B cell (primary cell): ENCODE data around the gene FLII. TPM values are rescaled to one million over a fixed set of nuclear protein-coding genes. Genes with fewer than 3 reads are reported as not detected.

Experiments used
- ATAC-seq: fragments of 200-7000 bp; cut with Tn5 transposase; one replicate; pipeline ENCODE4 v1.10.0; 2021; ENCODE audit warnings: low read depth, mild to moderate bottlenecking, moderate number of reproducible peaks, moderate library complexity
- CTCF ChIA-PET: fragments of 350-600 bp; sonication (Branson Sonifier 250); formaldehyde crosslinking; loops from one replicate; lab custom pipeline; 2021; ENCODE audit warnings: antibody characterized with exemption, inconsistent platforms; lab: Charles Lee
- POLR2A ChIA-PET: fragments of 350-600 bp; sonication (Branson Sonifier 250); formaldehyde crosslinking; loops from one replicate; lab custom pipeline; 2021; ENCODE audit warnings: antibody characterized with exemption; lab: Charles Lee
- DNase-seq: peaks from one replicate; pipeline ENCODE4 v3.0.0; 2013
- H2AFZ ChIP-seq: 2 replicates; pipeline ENCODE4 v1.6.1; 2012; ENCODE audit warnings: mild to moderate bottlenecking, low read depth, low read length; ENCODE audit not compliant: insufficient read depth, poor library complexity, severe bottlenecking
- H3K27ac ChIP-seq, 2 donors: 1 replicate in 1 of 2; 2 replicates in 1 of 2; pipeline ENCODE4 v1.5.1; 2012 to 2013; ENCODE audit warnings: low read length in 2 of 2, mild to moderate bottlenecking in 2 of 2, moderate library complexity in 1 of 2
- H3K27me3 ChIP-seq, 4 experiments: fragments of 200-600 bp in 1 of 4; sonication (generic) in 1 of 4; replicated peaks in 1 of 4; 1 replicate in 2 of 4; 2 replicates in 2 of 4; pipeline versions ENCODE4 v1.6.1 to v1.7.0; 2013 to 2016; ENCODE audit warnings: low read length in 3 of 4, mild to moderate bottlenecking in 2 of 4, mixed read lengths in 1 of 4, moderate library complexity in 1 of 4; ENCODE audit not compliant: insufficient read depth in 4 of 4, control insufficient read depth in 3 of 4; ENCODE audit errors: control extremely low read depth in 1 of 4
- H3K36me3 ChIP-seq, 2 experiments: replicated peaks in 1 of 2; 1 replicate in 1 of 2; 2 replicates in 1 of 2; pipeline versions ENCODE4 v1.6.1 to v1.7.1; 2013; ENCODE audit warnings: low read length in 1 of 2; ENCODE audit not compliant: insufficient read depth in 2 of 2, control insufficient read depth in 1 of 2; ENCODE audit errors: control extremely low read depth in 1 of 2, extremely low read depth in 1 of 2
- H3K4me1 ChIP-seq, 2 donors: fragments of 200-600 bp in 1 of 2; sonication (generic) in 1 of 2; 1 replicate in 1 of 2; 2 replicates in 1 of 2; pipeline versions ENCODE4 v1.5.1 to v1.6.1; 2013 to 2017; ENCODE audit warnings: low read length in 2 of 2; ENCODE audit not compliant: control insufficient read depth in 2 of 2, insufficient read depth in 2 of 2
- H3K4me2 ChIP-seq: replicated peaks from 2 replicates; pipeline ENCODE3; 2012; ENCODE audit warnings: mild to moderate bottlenecking, low read depth, low read length; ENCODE audit not compliant: poor library complexity, severe bottlenecking
- H3K4me3 ChIP-seq, 5 experiments: fragments of 200-600 bp in 1 of 5; sonication (generic) in 1 of 5; 1 replicate in 3 of 5; 2 replicates in 2 of 5; pipeline versions ENCODE4 v1.5.1 to v1.7.0; 2011 to 2016; ENCODE audit warnings: low read length in 4 of 5, mild to moderate bottlenecking in 4 of 5, low read depth in 2 of 5, control low read depth in 1 of 5, moderate library complexity in 1 of 5; ENCODE audit not compliant: insufficient read depth in 1 of 5; ENCODE audit errors: control extremely low read depth in 1 of 5, extremely low read depth in 1 of 5
- H3K79me2 ChIP-seq: fragments of 200-600 bp; sonication (generic); one replicate; pipeline ENCODE4 v1.6.0; 2016; ENCODE audit warnings: low read length; ENCODE audit not compliant: control insufficient read depth, insufficient read depth
- H3K9ac ChIP-seq: fragments of 200-600 bp; sonication (generic); 2 replicates; pipeline ENCODE4 v1.6.1; 2017; ENCODE audit warnings: mild to moderate bottlenecking, low read length, moderate library complexity
- H3K9me3 ChIP-seq, 3 donors: one replicate each; pipeline versions ENCODE4 v1.6.1 to v1.7.1; 2013; ENCODE audit warnings: low read length in 2 of 3; ENCODE audit not compliant: control insufficient read depth in 2 of 3, insufficient read depth in 1 of 3; ENCODE audit errors: control extremely low read depth in 1 of 3
- H4K20me1 ChIP-seq: 2 replicates; pipeline ENCODE4 v1.6.0; 2012; ENCODE audit warnings: mild to moderate bottlenecking, low read length; ENCODE audit not compliant: insufficient read depth, control insufficient read depth, poor library complexity, severe bottlenecking
- H3K27ac Mint-ChIP-seq: one replicate; pipeline ENCODE4 v1.8.0; 2021; ENCODE audit warnings: mixed read lengths
- H3K27me3 Mint-ChIP-seq: one replicate; pipeline ENCODE4 v1.8.0; 2021; ENCODE audit warnings: mixed read lengths
- H3K4me1 Mint-ChIP-seq: one replicate; pipeline ENCODE4 v1.8.0; 2021; ENCODE audit warnings: mixed read lengths
- H3K4me3 Mint-ChIP-seq: one replicate; pipeline ENCODE4 v1.8.0; 2021; ENCODE audit warnings: mixed read lengths
- H3K9me3 Mint-ChIP-seq: one replicate; pipeline ENCODE4 v1.8.0; 2022; ENCODE audit warnings: mixed read lengths; ENCODE audit not compliant: insufficient read depth
- CTCF ChIP-seq: fragments of 200-600 bp; IDR thresholded peaks from one replicate; pipeline ENCODE4 v1.8.0; 2022; ENCODE audit warnings: antibody characterized with exemption, mild to moderate bottlenecking
- EZH2 ChIP-seq: IDR thresholded peaks from 2 replicates; pipeline ENCODE4 v1.6.1; 2012; ENCODE audit warnings: borderline replicate concordance, low read depth, mild to moderate bottlenecking, moderate library complexity, low read length; ENCODE audit not compliant: insufficient read depth, poor library complexity, severe bottlenecking
- WGBS: methylation state at CpG from one replicate; pipeline ENCODE4 v1.1.5; 2013; ENCODE audit warnings: missing lambda C conversion rate; ENCODE audit not compliant: insufficient coverage; 5-methylcytosine and 5-hydroxymethylcytosine counted together
- intact Hi-C: fragments of 100-400 bp; cut with micrococcal nuclease; formaldehyde crosslinking; loops from one replicate; pipeline ENCODE4 v1.10.0; 2022
- polyA plus RNA-seq: library from polyadenylated mRNA; depleted of rRNA; stranded (reverse); fragments of >200 nt; gene quantifications from 2 replicates; pipeline ENCODE4 v1.2.3, GENCODE V29; 2012
- total RNA-seq, 2 donors: library from RNA; stranded (reverse); fragments of 120-200 nt in 1 of 2; gene quantifications; 1 replicate in 1 of 2; 2 replicates in 1 of 2; pipeline versions ENCODE4 v1.2.3 to v1.2.4, GENCODE V29; 2013 to 2022

FLII gene
- total and polyA plus RNA-seq, 2 donors (not counting 1 experiment from before 2014, with no cell fraction given): 357 to 531 TPM

- DNase-seq: no peak
- Histone ChIP-seq H3K27ac (no peak overlapping the region), H3K27me3 (no peaks in the 10 kb centered on the region), H3K4me1 (no peaks in the 10 kb centered on the region), H3K4me2 (no peak overlapping the region), H3K79me2 (peaks cover 23% of the 10 kb centered on the region), H3K36me3 (peaks cover 2 to 63% of the 10 kb centered on the region in 2 experiments), H4K20me1 (peaks cover 83% of the 10 kb centered on the region), H3K9me3 (no peaks in the 10 kb centered on the region), H3K4me3 (no peak overlapping the region), H3K9ac (no peak overlapping the region), H2AFZ (no peak overlapping the region)
- ATAC-seq: no peak
- Mint-ChIP-seq H3K4me1 (peaks cover 4% of the 10 kb centered on the region), H3K4me3 (no peak overlapping the region), H3K9me3 (no peaks in the 10 kb centered on the region), H3K27ac (no peak overlapping the region), H3K27me3 (no peaks in the 10 kb centered on the region)
- 84% methylated on average over 2 of the region's 2 CpGs for WGBS
- TF ChIP-seq EZH2 (no peak), CTCF (no peak)
- POLR2A ChIA-PET: no interaction called here
- CTCF ChIA-PET: interaction anchor here (1.1 kb wide), 1 partner anchor 9 kb away, joined by 3 read pairs; no protein-coding TSS in a partner anchor
- intact Hi-C loops: no loop called here
Observed at GRCh38 chr17:18205861-18206260, 52.7 kb downstream of the FLII start.

- peaks cover 12% of the 10 kb centered on the region for H3K4me1 Mint-ChIP-seq
- H3K4me2 ChIP-seq: no peak overlapping the region
- no peak overlapping the region for H3K9ac ChIP-seq
- no peak for TF ChIP-seq CTCF
- TF ChIP-seq EZH2: no peak
- DNase-seq (no peak), ATAC-seq (no peak)
- no peak overlapping the region for H2AFZ ChIP-seq
- ChIA-PET POLR2A (no interaction called here), CTCF (interaction anchor here (2.0 kb wide), 1 partner anchor 13 kb away, joined by 8 read pairs; no protein-coding TSS in a partner anchor)
- 100% methylated on average over 7 of the region's 7 CpGs for WGBS
- peaks cover 99% of the 10 kb centered on the region for H4K20me1 ChIP-seq
- H3K27me3 ChIP-seq: no peaks in the 10 kb centered on the region
- H3K9me3 ChIP-seq: no peaks in the 10 kb centered on the region
- peaks cover 46% of the 10 kb centered on the region for H3K79me2 ChIP-seq
- H3K36me3 ChIP-seq: peaks cover 8 to 66% of the 10 kb centered on the region in 2 experiments
- H3K4me3 ChIP-seq: no peak overlapping the region
- H3K27me3 Mint-ChIP-seq: no peaks in the 10 kb centered on the region
- intact Hi-C loops: no loop called here
- no peaks in the 10 kb centered on the region for H3K4me1 ChIP-seq
- H3K9me3 Mint-ChIP-seq: no peaks in the 10 kb centered on the region
- no peak overlapping the region for H3K4me3 Mint-ChIP-seq
- H3K27ac ChIP-seq: no peak overlapping the region
- no peak overlapping the region for H3K27ac Mint-ChIP-seq
Observed at GRCh38 chr17:18203308-18203707, 55.2 kb downstream of the FLII start.
